HUDEP-2 (cell line): ENCODE data around the gene SLC35F5.
A peak's percentile ranks its signal among the peaks of the same experiment; 100 is the strongest.
"Not testable (repeated sequence)": the region's sequence is repeated elsewhere in the genome, so short reads cannot be mapped to it uniquely, and the experiment has no call there.

ENCODE experiments used
- DNase-seq, 76 experiments: peaks; one replicate each; lab custom pipeline; 2025; ENCODE audit not compliant: unreplicated experiment in 76 of 76; lab: John Stamatoyannopoulos, UW

Gene SLC35F5, protein sequence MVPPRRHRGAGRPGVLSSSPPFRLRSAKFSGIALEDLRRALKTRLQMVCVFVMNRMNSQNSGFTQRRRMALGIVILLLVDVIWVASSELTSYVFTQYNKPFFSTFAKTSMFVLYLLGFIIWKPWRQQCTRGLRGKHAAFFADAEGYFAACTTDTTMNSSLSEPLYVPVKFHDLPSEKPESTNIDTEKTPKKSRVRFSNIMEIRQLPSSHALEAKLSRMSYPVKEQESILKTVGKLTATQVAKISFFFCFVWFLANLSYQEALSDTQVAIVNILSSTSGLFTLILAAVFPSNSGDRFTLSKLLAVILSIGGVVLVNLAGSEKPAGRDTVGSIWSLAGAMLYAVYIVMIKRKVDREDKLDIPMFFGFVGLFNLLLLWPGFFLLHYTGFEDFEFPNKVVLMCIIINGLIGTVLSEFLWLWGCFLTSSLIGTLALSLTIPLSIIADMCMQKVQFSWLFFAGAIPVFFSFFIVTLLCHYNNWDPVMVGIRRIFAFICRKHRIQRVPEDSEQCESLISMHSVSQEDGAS

DNA sequence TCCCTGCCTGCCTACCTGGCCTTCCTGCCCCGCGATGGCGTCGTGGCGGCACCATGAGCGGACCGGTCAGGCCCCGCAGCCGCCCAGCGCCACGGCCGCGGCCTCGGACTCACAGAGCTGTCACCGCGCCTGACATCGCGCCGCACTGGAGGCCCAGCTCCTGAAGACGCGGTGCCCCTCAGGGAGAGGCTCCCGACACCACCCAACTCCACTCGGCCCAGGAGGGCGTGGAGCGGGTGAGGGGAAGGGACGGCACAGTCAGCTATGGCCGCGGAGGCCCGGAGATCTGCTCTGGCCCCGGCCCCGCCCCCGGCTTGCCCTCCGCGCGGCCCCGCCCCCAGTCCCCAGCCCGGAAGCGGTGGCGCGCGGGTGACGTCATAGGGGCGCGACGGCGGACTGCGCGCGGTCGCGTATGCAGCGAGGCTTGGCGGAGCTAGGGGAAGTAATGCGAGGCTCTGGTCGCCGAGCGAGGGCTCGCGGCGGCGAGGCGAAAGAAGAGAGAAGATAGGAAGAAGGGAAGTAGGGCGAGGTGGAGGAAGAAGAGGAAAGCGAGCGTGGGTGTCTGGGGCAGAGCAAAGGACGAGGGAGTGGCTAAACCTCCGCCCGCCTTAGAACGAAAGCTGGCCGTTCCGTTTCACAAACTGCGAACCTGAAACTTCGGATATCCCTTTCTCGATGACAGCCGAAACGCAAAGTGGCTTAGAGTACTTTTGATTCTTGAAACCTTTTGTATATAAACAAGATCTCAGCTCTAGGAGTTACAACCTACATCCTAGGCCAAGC lies at the start of gene SLC35F5:
TSS of gene SLC35F5 (minus strand) at position 288 of the 783 bp plus-strand sequence. CDS start at position 55, 233 bp downstream.
- peak in 75 of 76 experiments; percentile 16 to 94 (median 83) for DNase-seq

DNA sequence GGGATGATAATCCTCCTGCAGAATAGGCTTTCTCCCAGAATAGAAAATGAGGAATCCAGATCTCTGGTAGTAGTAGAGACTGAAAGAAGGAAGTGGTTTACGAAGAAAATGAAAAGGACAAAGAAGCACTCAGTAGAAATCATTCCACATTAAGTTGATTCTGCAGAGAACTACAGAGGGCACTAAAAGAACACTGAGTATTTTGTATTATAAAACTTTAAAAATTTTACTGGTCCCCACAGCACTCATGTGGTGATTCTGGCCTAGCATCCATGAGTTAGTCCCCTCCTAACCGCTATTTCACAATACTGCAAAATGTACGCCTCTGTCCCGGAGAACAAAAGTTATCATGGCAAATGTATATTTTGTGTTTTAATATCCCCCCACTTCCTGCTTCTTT lies 42.9 kb upstream of the SLC35F5 start:
- no peak for DNase-seq

DNA sequence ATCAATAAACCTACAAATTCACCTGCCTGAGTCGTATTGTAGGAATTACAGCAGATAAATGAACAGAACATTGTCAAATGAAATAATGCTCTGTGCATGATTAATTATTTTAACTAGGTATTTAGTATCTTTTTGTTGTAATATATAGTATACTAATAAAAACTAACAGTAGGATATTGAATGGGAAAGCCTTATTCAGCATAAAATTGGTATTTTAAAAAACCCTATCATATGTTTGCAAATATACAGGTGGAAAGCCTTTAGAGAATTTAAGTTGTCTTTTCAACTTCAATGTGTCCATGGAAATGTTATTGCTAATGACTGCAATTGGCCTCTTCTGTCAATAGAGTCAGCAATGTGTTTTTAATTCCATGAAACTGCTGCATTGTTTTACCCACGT lies 40.8 kb upstream of the SLC35F5 start:
- no peak for DNase-seq

DNA sequence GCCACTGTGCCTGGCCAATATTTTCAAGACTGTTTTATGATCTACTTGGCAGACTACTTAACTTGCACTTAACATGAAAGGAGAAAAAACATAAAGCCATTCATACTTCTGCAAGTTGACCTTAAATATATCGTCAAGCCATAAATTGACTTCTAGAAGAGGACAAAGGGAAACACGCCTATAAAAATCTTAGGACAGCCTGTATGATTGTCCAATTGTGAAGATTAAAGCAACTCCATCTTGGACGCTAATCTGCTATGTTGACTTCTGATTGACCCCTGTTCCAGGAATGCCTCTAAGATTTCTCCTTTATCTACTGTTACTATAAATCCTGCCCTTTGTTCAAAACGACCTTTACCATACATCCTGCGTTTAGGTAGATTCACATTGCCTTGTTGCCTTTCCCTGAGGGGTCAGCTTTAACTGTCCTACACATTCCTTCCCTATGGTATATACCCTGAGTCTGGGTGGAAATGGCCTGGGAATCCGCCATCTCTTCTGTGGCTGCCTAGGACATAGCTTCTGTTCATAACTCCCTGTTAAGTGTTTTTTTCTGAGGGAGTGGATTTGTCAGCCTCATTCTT lies 40.2 kb upstream of the SLC35F5 start:
- no peak for DNase-seq

DNA sequence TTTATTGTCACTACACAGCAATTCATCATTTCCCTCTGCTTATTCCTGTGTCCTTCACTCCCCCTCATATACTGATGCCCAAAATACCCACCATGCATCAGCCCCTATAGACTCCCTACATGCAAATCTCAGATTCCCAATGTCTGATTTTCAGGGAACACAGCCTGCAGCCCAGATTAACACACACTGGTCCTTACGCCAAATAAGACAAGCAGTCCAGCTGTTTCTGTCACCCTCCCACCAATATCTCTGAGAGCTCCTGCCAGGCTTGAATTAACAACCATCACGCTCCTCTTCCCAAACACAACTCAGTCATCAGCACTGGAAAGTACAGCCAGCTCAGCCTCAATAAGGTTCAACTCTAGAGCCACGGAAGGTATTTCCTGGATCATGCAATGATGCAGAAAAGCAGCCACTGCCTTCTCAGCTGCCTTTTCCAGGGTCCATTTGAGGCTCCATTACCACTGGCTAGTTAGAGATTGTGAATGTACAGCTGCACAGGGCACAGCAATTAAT lies 39.0 kb upstream of the SLC35F5 start:
- DNase-seq, result no peak

DNA sequence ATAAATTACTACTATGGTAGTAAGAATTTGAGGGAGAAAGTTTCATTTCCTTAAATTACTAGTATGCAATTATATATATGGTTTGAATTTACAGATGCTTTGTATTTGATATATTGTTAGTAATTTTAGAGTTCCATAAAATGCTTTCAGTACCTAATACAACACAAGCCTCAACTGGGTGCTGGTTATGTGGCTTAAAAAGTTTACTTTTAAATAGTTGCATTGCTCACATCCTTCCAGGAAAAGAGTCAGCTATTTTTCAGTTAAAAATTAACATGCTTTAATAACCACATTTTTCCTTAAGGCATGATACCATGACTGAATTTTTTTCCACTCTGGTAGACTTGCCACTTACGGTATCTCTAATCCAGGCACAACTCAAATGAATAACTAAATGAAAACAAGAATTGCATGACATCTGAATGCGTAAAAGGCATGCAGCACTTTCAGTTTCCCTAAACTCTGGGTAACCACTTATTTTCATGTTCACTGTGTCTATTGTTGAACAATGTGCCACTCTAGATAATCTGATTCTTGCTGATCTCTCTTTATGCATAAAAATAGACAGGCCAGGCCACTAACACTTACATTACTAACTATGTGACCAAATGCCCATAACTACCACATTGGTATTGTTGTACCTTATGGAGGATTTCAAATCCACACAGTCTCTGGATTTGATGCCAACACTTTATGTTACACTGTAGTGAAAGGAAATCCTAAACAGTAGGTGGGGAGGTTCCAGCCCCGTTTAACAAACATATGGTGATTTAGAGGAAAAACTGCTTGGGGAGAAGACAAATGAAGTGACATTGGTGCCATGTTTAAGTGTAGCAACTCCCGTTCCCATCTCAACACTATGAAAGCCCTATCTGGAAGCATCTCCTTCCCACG lies 35.5 kb upstream of the SLC35F5 start:
- DNase-seq, result no peak

DNA sequence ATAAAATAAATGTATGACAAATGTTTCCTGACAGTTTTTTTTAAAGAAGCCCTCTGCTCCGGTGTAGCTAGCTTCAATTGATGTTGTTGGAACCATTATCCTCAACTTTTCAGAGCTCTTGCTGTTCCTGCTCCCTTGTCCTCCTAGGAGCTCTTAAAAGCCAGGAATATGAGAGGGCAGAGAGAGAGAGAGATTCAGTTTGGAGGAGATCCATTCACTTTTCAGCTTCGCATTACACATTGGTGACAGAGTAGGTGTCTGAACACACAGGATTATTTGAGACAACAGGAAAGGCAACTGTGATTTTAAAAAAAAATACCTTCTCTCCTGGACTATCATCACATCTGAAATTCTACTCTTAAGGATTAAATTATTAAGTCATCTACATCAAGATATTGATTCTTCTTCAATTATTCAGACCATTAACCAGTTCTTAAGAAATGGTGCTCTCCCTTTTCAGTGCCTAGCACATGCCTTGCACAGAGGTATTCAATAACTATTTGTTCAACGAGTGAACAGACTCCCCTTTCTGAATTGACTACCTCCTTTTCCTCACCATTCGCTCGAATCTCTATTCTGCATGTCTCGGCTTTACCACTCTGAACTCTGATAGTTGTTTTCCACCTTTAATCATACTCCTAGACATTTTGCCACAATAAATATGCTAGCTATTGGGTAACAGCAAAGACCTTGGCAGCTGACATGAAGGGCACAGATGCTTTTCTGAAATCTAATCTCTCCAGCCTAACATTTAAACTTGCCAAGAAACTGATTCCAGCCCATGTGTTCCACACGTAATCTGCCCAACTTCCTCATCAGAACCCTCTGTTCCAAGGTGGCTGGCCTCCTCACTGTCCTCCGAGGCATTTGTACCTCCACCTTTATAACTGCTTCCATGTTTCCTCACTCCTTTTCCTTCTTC lies 28.6 kb upstream of the SLC35F5 start:
- no peak for DNase-seq

DNA sequence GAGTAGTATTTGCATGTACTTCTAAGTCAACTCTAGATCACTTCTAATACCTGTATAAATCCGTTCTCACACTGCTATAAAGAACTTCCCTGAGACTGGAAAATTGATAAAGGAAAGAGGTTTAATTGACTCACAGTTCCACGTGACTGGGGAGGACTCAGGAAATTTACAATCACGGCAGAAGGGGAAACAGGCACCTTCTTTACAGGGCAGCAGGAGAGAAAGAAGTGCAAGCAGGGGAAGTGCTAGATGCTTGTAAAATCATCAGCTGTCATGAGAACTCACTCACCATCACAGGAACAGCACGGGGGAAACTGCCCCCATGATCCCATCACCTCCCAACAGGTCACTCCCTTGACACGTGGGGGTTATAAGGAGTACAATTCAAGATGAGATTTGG lies 24.0 kb upstream of the SLC35F5 start:
- no peak for DNase-seq

DNA sequence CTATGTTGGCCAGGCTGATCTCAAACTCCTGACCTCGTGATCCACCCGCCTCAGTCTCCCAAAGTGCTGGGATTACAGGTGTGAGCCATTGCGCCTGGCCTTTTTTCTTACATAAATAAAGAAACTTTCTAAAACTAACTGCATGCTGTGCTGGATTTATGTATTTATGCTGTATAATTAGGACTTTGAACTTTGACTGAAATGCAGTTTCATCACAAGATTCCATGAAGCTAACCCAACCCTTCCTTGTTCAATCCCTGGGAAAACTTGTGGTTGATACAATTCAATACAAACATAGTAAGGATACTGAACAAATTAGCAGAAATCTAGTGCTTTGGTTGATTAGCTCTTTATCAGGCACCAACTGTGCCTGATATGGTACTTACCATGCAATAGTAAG lies 20.9 kb upstream of the SLC35F5 start:
- no peak for DNase-seq

DNA sequence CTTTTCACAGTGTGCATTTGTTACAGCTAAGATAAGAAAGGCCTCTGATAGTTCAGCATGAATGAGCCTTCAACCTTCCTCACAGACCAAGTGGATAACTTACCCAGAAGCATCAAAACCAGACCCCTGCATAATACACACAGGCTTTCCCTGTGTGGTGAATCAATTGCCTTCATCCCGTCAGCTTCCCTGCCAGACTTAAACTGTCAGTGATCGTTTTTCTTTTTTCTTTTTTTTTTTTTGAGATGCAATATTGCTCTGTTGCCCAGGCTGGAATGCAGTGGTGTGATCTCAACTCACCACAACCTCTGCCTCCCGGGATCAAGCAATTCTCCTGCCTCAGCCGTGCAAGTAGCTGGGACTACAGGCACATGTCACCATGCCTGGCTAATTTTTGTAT lies 20.5 kb upstream of the SLC35F5 start:
- DNase-seq, result no peak

DNA sequence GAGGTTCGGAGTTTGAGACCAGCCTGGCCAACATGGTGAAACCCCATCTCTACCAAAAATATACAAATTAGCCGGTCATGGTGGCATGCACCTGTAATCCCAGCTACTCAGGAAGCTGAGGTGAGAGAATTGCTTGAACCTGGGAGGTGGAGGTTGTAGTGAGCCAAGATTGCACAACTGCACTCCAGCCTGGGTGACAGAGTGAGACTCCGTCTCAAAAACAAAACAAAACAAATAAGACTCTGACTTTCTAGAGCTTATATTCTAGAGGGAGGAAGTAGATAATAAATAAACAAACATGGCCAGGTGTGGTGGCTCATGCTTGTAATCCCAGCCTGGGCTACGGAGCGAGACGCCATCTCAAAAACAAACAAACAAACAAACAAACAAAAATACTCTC lies 18.2 kb upstream of the SLC35F5 start:
- DNase-seq, result not testable (repeated sequence)

DNA sequence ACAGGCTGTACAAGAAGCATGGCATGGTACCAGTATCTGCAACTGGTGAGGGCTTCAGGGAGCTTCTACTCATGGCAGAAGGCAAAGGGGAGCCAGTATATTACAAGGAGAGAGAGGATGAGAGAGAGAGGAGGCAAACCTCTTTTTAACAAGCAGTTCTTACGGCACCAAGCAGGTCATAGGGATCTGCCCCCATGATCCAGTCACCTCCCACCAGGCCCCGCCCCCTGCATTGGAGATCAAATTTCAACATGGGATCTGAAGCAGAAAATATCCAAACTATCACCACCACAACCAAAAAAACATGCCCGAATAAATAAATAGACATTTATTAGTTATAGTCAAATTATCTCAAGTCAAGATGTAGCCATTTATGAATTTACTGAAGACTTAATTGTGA lies 14.5 kb upstream of the SLC35F5 start:
- DNase-seq, result no peak

DNA sequence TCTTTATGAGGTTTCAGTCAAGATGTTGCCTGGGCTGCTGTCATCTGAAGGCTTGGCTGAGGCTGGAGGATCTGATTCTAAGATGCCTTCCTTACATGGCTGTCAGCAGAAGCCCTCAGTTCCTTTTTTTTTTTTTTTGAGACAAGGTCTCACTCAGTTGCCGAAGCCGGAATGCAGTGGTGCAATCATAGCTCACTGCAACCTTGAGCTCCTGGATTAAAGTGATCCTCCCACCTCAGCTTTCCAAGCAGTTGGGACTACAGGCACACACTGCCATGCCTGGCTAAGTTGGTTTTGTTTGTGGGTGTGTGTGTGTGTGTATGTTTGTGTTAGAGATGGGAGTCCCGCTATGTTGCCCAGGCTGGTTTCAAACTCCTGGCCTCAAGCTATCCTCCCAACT lies 13.1 kb upstream of the SLC35F5 start:
- DNase-seq, result no peak

DNA sequence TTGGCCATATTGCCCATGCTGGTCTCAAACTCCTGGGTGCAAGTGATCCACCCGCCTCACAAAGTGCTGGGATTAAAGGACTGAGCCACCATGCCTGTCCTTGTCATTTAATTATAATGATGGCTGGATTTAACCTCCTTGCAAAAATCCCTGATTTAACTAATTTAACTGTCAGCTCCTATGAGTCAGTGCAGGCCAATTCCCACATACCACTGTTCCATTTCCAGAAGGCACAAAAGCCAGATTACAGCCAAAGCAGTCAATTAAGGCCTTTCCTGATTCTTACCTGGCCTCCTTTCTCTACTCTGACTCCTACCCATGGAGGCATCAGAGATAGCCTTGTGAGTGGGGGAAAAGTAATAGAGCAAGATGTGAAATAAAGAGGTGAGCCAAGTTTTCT lies 12.3 kb upstream of the SLC35F5 start:
- no peak for DNase-seq

DNA sequence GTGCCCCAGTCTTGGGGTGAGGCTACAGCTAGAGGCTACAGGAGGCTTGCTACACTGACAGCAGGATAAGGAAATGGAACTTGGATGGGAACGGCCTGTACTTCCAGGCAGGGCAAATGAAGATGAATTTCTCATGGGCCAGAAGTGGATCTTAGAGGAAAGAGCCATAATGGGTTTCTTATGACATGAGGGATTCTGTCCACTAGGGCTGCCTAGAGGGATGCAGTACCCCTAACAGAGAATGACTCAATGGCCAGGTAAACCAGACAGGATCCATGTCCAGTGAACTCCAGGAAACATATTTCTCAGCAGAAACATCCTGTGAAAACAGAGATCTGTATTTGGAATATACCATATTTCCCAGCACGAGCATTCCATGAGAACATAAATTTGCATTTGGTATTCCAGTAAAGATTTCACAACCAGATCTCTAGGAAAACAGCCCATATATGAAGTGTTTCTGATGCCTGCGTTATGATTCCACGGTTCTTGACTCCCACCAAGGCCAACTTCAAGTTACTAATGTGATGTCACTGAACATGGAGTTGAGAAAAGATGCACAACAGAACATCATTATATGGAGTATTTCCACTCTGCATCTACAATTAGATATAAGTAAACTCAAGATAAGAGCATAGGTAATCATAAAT lies 11.5 kb upstream of the SLC35F5 start:
- no peak for DNase-seq

DNA sequence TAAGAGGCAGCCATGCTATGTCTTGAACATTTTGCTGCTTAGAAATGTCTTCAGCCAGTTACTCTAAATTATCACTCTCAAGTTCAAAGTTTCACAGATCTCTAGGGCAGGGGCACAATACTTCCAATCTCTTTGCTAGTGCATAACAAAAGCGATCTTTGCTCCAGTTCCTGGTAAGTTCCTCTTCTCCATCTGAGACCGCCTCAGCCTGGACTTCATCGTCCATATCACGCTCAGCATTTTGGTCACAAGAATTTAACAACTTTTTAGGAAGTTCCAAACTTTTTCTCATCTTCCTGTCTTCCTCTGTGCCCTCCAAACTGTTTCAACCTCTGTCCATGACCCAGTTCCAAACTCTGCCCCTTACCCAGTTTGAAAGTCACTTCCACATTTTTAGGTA lies 8.8 kb upstream of the SLC35F5 start:
- no peak for DNase-seq

DNA sequence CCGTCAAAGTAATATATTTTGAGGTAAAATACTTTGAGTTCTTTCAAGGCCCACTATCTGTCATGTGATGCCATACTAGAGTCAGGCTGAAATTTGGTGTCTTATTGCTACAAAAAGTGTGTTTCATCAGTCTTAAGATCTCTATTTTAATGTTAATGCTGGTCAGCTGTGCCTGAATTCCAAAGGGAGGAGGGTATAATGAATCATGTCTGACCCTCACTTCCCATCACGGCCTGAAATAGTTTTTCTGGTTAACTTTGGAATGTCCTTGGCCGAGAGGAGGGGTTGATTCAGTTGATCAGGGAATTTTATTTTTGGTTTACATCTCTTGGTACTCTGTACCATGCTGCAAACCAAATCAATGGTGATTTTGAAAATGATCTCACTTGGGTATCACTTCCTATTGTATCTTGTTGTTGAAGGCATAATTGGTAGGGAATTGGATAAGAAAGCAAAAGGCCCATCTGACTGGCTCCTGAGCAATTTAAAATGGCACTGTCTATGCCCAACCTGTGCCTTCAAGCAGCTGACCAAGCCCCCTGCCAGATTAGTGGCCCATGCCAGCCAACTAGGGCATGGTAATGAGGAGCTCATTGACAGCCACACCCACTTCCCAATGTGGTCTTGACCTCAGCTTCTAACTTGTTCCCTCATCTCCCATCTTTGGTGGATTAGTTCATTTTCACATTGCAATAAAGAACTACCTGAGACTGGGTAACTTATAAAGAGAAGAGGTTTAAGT lies 6.1 kb upstream of the SLC35F5 start:
- no peak for DNase-seq

DNA sequence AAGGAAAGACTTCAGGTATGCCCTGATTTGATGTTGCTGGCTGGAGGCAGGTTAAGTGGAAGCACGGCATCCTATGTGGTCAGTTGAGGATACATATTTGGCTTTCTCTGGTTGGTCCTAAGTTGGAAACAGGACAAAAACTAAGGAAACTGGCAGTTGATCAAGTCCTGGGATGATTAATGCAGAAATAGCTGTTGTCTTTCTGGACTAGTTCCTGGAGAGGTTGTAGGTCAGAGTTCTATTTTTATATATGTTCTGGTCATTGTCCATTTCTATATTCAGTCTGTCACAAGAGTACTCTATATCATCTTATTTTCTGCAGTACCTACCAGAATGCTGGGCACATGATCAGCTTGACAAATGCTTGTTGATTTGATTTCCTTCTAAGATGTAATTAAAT lies 4.0 kb upstream of the SLC35F5 start:
- DNase-seq, result no peak
